Caco-2 (cell line): Measurements from ENCODE around the gene CTDSPL. TPM values are rescaled to one million over a fixed set of nuclear protein-coding genes. Genes with fewer than 3 reads are reported as not detected.

Experiments used
- BruUV-seq: library from RNA; stranded (reverse); fragments of 400-500 nt; replicated peaks from 2 replicates; lab custom pipeline; 2021; lab: Mats Ljungman, UMichigan
- CTCF ChIA-PET: fragments of 300-600 bp; sonication (Branson Sonifier 250); formaldehyde crosslinking; loops from one replicate; lab custom pipeline; 2022; ENCODE audit warnings: antibody characterized with exemption; lab: Charles Lee
- POLR2A ChIA-PET: fragments of 300-600 bp; sonication (Branson Sonifier 250); formaldehyde crosslinking; loops from one replicate; lab custom pipeline; 2022; ENCODE audit warnings: antibody characterized with exemption; lab: Charles Lee
- DNase-seq, 2 experiments: peaks; one replicate each; pipeline versions ENCODE4 v3.0.0 to v3.0.0-alpha.2; 2020 to 2022
- H3K27me3 ChIP-seq: replicated peaks from 2 replicates; pipeline ENCODE4 v1.6.0; 2011; ENCODE audit warnings: low read length; ENCODE audit not compliant: control insufficient read depth, insufficient read depth
- H3K36me3 ChIP-seq: 2 replicates; pipeline ENCODE4 v1.5.1; 2011; ENCODE audit warnings: low read length; ENCODE audit not compliant: control insufficient read depth, insufficient read depth
- H3K4me1 ChIP-seq: fragments of 250-450 bp; sonication (Bioruptor Pico); 2 replicates; pipeline ENCODE4 v1.5.1; 2020; ENCODE audit warnings: mild to moderate bottlenecking
- H3K4me3 ChIP-seq: 2 replicates; pipeline ENCODE4 v1.5.1; 2011; ENCODE audit warnings: low read depth, mild to moderate bottlenecking, control low read depth, low read length
- H3K9me3 ChIP-seq: fragments of 250-450 bp; sonication (Bioruptor Pico); 2 replicates; pipeline ENCODE4 v1.5.1; 2020; ENCODE audit warnings: mild to moderate bottlenecking, moderate library complexity
- H3K27ac Mint-ChIP-seq: one replicate; pipeline ENCODE4 v1.8.0; 2022; ENCODE audit warnings: mixed read lengths; ENCODE audit not compliant: unreplicated experiment
- H3K27me3 Mint-ChIP-seq: one replicate; pipeline ENCODE4 v1.8.0; 2022; ENCODE audit warnings: mixed read lengths; ENCODE audit not compliant: insufficient read depth, unreplicated experiment
- H3K36me3 Mint-ChIP-seq: one replicate; pipeline ENCODE4 v1.8.0; 2022; ENCODE audit warnings: mild to moderate bottlenecking, mixed read lengths; ENCODE audit not compliant: insufficient read depth, unreplicated experiment
- H3K4me1 Mint-ChIP-seq: one replicate; pipeline ENCODE4 v1.8.0; 2022; ENCODE audit warnings: low read depth, mixed read lengths; ENCODE audit not compliant: unreplicated experiment
- H3K4me3 Mint-ChIP-seq: one replicate; pipeline ENCODE4 v1.8.0; 2022; ENCODE audit warnings: mild to moderate bottlenecking, moderate library complexity, mixed read lengths; ENCODE audit not compliant: unreplicated experiment
- H3K9me3 Mint-ChIP-seq: one replicate; pipeline ENCODE4 v1.8.0; 2022; ENCODE audit warnings: mixed read lengths; ENCODE audit not compliant: unreplicated experiment
- CTCF ChIP-seq, 2 experiments: fragments of 200-600 bp in 1 of 2; IDR thresholded peaks; 1 replicate in 1 of 2; 2 replicates in 1 of 2; pipeline versions ENCODE4 v1.5.1 to v1.8.0; 2011 to 2022; ENCODE audit warnings: antibody characterized with exemption in 1 of 2, control low read depth in 1 of 2, inconsistent platforms in 1 of 2, low read depth in 1 of 2, low read length in 1 of 2, mild to moderate bottlenecking in 1 of 2, moderate library complexity in 1 of 2; ENCODE audit not compliant: insufficient read depth in 1 of 2, severe bottlenecking in 1 of 2, unreplicated experiment in 1 of 2
- intact Hi-C: fragments of 100-400 bp; cut with micrococcal nuclease; formaldehyde crosslinking; loops from one replicate; pipeline ENCODE4 v1.10.0; 2022; ENCODE audit not compliant: unreplicated experiment
- total RNA-seq: library from RNA; stranded (reverse); gene quantifications from 2 replicates; pipeline ENCODE4 v1.2.3, GENCODE V29; 2022

CTDSPL gene
- total RNA-seq, 1 experiment from 2014 or later, result 60.9 TPM

DNA sequence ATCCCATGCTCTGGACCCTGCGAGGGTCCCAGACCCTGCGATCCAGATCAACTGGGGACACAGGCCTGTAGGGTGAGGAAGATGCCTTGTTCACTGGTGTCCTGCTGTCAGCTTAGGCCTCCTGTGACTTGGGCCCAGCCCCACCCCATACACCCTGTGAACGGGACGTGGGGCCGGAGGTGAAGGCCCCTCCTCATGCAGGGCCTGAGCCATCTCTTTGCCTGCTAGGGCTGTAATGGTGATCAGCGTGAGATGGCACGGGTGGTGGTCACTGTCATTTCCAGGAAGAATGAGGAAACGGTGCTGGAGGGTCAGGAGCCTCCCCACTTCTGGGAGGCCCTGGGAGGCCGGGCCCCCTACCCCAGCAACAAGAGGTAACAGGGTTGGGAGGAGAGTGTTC is 141.3 kb downstream of the CTDSPL start:
- intact Hi-C loops, result loop anchor here (1.0 kb wide), 2 partner anchors 29 to 148 kb away; no protein-coding TSS in a partner anchor
- no peaks in the 10 kb centered on the region for H3K27me3 Mint-ChIP-seq
- POLR2A ChIA-PET, result interaction anchor here (1.2 to 1.4 kb wide), 2 partner anchors 11 to 28 kb away, joined by 3 read pairs; no protein-coding TSS in a partner anchor
- no TSS peak for BruUV-seq
- H3K4me1 ChIP-seq, result peaks cover 30% of the 10 kb centered on the region
- no peak overlapping the region for H3K27ac Mint-ChIP-seq
- H3K9me3 Mint-ChIP-seq, result no peaks in the 10 kb centered on the region
- peaks cover 39% of the 10 kb centered on the region for H3K4me1 Mint-ChIP-seq
- no peaks in the 10 kb centered on the region for H3K27me3 ChIP-seq
- H3K36me3 Mint-ChIP-seq, result peaks cover 17% of the 10 kb centered on the region
- no peak for TF ChIP-seq CTCF (IDR thresholded peaks at IDR 0.05; ENCODE audit: insufficient read depth in 1 of 2, low read depth in 1 of 2, low read length in 1 of 2, severe bottlenecking in 1 of 2, unreplicated experiment in 1 of 2)
- CTCF ChIA-PET, result interaction anchor here (1.0 to 2.7 kb wide), 3 partner anchors 29 to 139 kb away, joined by 3 to 44 read pairs (median 10); partner anchors contain the start of gene DLEC1
- peaks cover 8% of the 10 kb centered on the region for H3K36me3 ChIP-seq
- peak in 1 of 2 experiments; percentile 22 for DNase-seq
- H3K4me3 ChIP-seq, result no peak overlapping the region
- H3K9me3 ChIP-seq, result no peaks in the 10 kb centered on the region
- H3K4me3 Mint-ChIP-seq, result no peak overlapping the region

- no TSS peak for BruUV-seq
- no peak overlapping the region for H3K4me3 Mint-ChIP-seq
- peaks cover 9% of the 10 kb centered on the region for H3K36me3 ChIP-seq
- no peaks in the 10 kb centered on the region for H3K27me3 ChIP-seq
- intact Hi-C loops, result loop anchor here (1.0 kb wide), 2 partner anchors 29 to 148 kb away; no protein-coding TSS in a partner anchor
- ChIA-PET POLR2A (interaction anchor here (1.2 to 1.4 kb wide), 2 partner anchors 11 to 28 kb away, joined by 3 read pairs; no protein-coding TSS in a partner anchor), CTCF (interaction anchor here (0.6 to 2.7 kb wide), 8 partner anchors 10 to 459 kb away, joined by 3 to 44 read pairs (median 4); partner anchors contain the start of gene DLEC1)
- H3K27ac Mint-ChIP-seq, result peak overlapping the region; percentile 23
- H3K9me3 ChIP-seq, result no peaks in the 10 kb centered on the region
- peaks cover 17% of the 10 kb centered on the region for H3K36me3 Mint-ChIP-seq
- no peaks in the 10 kb centered on the region for H3K9me3 Mint-ChIP-seq
- DNase-seq, result peak; percentile 74 to 81
- peaks cover 26% of the 10 kb centered on the region for H3K4me1 ChIP-seq
- peak; percentile 88 to 89 for TF ChIP-seq CTCF (IDR thresholded peaks at IDR 0.05; ENCODE audit: insufficient read depth in 1 of 2, low read depth in 1 of 2, low read length in 1 of 2, severe bottlenecking in 1 of 2, unreplicated experiment in 1 of 2)
- H3K4me3 ChIP-seq, result no peak overlapping the region
- H3K27me3 Mint-ChIP-seq, result no peaks in the 10 kb centered on the region
- H3K4me1 Mint-ChIP-seq, result peaks cover 34% of the 10 kb centered on the region
These were observed 141.7 kb downstream of the CTDSPL start for GRCh38 chr3:38003371-38003816.

GRCh38 chr3:38003817-38004414 is 142.2 kb downstream of the CTDSPL start:
- ChIA-PET CTCF (interaction anchor here (0.6 to 2.7 kb wide), 8 partner anchors 11 to 458 kb away, joined by 3 to 44 read pairs (median 4); partner anchors contain the start of gene DLEC1), POLR2A (interaction anchor here (0.6 to 1.4 kb wide), 4 partner anchors 12 to 133 kb away, joined by 3 to 8 read pairs (median 3); partner anchors contain the start of gene ACAA1)
- Histone ChIP-seq H3K36me3 (peaks cover 9% of the 10 kb centered on the region), H3K9me3 (no peaks in the 10 kb centered on the region), H3K4me1 (peaks cover 26% of the 10 kb centered on the region), H3K27me3 (no peaks in the 10 kb centered on the region), H3K4me3 (no peak overlapping the region)
- no TSS peak for BruUV-seq
- intact Hi-C loops, result loop anchor here (1.0 kb wide), 3 partner anchors 30 to 149 kb away; no protein-coding TSS in a partner anchor
- no peaks in the 10 kb centered on the region for H3K27me3 Mint-ChIP-seq
- peak overlapping the region; percentile 23 for H3K27ac Mint-ChIP-seq
- DNase-seq, result no peak
- H3K9me3 Mint-ChIP-seq, result no peaks in the 10 kb centered on the region
- peaks cover 31% of the 10 kb centered on the region for H3K4me1 Mint-ChIP-seq
- peaks cover 15% of the 10 kb centered on the region for H3K36me3 Mint-ChIP-seq
- peak overlapping the region; percentile 26 for H3K4me3 Mint-ChIP-seq
- no peak for TF ChIP-seq CTCF (IDR thresholded peaks at IDR 0.05; ENCODE audit: insufficient read depth in 1 of 2, low read depth in 1 of 2, low read length in 1 of 2, severe bottlenecking in 1 of 2, unreplicated experiment in 1 of 2)
